NCI-H1436 treated with DMSO at 0.1 percent for 48 hours (cell line): ENCODE data around the gene KCTD7.
"Not testable (repeated sequence)": the region's sequence is repeated elsewhere in the genome, so short reads cannot be mapped to it uniquely, and the experiment has no call there.

Source experiments
- DNase-seq: peaks from one replicate; lab custom pipeline; 2025; lab: John Stamatoyannopoulos, UW

KCTD7 gene

GRCh38 chr7:66654275-66655112, 25.8 kb downstream of the KCTD7 start:
- DNase-seq, result peak; percentile 79

DNA sequence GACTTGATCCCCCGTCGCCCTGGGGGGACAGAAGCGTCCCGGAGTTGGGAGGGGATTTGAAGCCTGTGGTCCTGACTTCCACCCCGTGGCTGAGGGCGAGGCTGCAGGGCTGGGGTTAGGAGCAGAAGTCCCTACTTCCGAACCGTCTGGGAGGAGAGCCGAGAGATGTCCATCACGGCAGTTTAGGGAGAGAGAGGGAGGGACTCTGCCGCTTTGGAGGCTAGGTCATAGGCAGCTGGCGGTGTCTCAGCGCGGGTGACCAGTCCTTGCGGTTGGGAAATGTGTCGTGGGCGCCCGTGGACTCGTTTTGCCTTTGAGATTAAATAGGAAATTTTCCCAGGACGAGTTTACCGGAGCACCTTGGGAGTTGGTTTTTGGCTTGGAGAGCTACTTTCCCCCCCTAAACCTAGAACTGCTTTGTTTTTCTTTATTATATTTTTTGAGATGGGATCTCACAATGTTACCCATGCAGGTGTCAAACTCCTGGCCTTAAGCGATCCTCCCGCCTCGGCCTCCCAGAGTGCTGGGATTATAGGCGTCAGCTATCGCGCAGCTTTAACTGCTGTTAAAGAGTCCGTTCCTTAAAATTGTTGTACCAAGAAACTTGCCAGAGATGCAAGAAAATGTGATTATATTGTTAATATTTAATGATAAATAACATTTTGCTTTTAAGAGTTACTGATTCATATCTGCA, 26.6 kb downstream of the KCTD7 start:
- not testable (repeated sequence) for DNase-seq

GRCh38 chr7:66655826-66656485, 27.3 kb downstream of the KCTD7 start:
- not testable (repeated sequence) for DNase-seq

GRCh38 chr7:66657798-66658197, 29.1 kb downstream of the KCTD7 start:
- no peak for DNase-seq

GRCh38 chr7:66662646-66663264, 34.1 kb downstream of the KCTD7 start:
- DNase-seq, result no peak

DNA sequence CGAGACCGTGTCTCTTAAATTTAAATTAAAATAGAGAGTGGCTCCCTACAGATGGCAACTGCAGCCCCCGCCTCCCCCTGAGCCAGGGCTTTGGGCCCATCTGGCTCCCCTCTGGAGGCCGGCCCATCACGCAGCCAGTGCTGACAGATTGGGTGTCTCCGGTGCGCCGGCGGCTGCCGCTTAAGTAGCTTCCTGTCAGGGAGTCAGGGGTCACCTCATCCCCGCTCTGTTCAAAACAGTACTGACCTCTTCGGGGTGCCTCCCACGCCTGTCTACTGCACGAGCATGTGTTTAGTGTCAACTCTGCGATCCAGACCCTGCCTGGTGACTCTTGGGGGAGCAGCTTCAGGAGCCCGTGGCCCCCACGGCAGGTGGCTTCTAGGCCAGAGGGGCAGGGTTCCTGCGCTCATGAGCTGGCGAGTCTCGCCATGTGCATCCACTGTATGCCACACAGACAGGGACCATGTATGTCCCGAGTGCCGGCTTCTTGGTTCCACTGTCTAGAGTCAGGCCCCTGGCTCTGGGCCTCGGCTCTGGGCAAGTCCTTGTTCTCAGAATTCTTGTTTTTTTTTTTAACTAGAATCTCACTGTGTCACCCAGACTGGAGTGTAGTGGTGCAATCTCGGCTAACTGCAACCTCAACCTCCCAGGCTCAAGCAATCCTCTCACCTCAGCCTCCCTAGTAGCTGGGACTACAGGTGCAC, 36.1 kb downstream of the KCTD7 start:
- DNase-seq, result no peak

DNA sequence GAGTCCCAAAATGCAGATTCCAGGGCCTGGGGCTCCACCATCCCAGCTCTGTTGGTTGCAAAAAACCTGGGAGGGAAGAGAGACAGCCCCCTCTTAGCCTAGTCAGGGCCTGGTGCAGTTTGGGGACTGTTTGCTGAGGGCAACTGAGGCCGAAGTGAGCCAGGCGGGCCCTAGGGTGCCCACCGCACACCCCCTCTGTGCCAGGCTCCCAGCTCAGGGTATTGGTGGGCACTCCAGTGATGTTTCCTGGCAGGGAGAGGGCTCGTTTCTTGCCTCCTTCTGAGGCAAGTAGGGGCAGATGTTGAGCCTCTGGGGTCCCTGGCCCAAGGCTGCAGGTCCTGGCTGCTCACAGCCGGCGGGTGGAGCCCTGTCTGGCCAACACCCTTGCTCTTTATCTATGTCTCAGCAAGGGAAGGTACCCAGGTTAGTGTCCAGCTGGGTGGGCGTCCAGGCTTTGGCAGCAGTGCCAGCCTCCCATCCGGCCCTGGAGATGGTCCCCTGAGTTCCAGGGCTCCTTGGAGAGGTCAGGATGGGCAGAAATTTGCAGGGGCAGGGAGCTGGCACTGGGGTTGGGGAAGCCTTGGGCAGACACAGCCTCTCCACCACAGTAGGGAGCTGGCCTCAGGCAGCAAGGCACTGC, 37.8 kb downstream of the KCTD7 start:
- no peak for DNase-seq

DNA sequence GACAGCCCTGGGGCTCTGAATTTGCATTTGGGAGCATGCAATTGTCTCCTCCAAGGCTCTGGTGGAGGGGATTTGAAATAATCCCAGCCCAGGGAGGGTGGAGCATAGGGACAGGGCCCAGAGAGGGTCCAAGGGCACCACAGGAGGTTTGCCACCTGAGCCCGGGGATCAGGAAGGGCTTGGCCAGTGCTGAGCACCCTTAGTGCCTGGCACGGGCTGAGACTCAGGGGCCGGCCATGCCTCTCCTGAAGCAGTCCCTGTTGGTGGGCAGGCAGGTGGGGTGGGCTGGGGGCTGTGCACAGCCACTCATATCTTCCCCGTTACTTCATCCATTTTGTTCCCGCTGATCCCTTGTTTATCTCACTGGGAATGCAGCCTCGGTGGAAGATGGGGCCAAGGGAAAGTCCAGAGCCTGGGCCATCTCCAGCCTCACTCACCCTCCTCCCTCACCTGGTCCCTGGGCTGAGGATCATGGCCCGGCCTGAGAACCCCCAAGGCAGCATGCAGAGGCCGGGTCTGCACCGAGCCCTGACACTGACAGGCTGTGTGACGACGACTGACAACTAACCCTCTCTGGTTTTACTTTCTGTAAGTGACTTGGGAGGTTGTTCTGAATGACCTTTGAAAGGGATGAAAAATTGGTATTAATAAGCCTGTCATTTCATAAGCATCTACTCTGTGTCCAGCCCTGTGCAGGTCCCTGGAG, 38.5 kb downstream of the KCTD7 start:
- no peak for DNase-seq

GRCh38 chr7:66668112-66668511, 39.4 kb downstream of the KCTD7 start:
- DNase-seq, result no peak

- no peak for DNase-seq
Measured at GRCh38 chr7:66668677-66669076, 40.0 kb downstream of the KCTD7 start.

DNA sequence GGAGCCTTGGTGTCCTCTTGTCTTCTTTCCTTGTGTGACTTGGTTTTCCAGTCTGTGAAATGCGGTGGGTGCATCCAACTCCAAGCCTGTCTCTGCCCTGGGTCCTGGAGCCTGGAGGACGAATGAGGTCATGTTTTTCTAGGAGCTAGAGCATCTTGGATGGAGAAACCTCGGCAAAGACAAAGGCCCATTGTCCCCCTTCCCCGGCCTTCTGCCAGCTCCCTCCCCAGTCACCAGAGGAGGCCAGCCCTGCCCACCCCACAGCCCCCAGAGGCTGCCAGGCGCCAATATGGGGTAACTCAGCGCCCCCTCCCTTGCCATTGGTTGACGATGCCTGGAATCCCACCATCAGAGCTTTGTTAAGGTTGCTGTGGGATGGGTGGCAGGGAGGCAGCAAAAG, 40.4 kb downstream of the KCTD7 start:
- DNase-seq, result no peak

DNA sequence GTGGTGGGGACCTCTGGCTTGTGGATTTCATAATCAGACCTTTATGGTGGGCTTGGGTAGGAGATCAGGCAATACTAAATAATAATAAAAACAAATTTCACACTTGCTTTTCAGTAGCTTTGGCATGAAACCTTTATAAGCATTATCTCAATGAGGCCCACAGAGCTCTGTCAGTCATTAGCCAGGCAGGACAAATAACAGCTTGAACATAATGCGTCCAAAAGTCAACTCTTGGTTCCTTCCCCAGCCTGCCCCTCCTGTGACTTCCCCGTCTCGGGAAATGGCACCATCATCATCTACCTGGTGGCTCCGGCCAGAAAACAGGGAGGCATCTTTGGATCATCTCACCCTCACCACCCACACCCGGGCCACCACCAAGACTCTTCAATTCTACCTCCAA, 40.8 kb downstream of the KCTD7 start:
- no peak for DNase-seq

DNA sequence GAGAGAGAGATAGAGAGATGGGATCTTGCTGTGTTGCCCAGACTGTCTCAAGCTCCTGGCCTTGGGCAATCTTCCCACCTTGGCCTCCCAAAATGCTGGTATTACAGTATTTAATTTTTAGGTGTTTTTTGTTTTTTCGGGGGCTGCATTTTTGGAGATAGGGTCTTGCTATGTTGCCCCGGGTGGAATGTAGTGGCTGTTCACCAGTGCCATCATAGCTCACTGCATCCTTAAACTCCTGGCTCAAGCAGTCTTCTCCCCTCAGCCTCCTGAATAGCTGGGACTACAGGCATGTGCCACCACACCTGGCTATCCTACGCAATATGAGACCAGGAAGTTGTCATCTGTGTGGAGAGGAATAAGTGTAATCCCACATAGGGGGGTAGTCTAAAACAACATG, 42.4 kb downstream of the KCTD7 start:
- DNase-seq, result no peak

- not testable (repeated sequence) for DNase-seq
Measured at GRCh38 chr7:66671486-66671885, 42.8 kb downstream of the KCTD7 start.

- DNase-seq, result not testable (repeated sequence)
Measured at GRCh38 chr7:66672432-66673123, 43.9 kb downstream of the KCTD7 start.

- not testable (repeated sequence) for DNase-seq
Measured at GRCh38 chr7:66673124-66673640, 44.5 kb downstream of the KCTD7 start.

- no peak for DNase-seq
Measured at GRCh38 chr7:66679633-66680244, 51.1 kb downstream of the KCTD7 start.

DNA sequence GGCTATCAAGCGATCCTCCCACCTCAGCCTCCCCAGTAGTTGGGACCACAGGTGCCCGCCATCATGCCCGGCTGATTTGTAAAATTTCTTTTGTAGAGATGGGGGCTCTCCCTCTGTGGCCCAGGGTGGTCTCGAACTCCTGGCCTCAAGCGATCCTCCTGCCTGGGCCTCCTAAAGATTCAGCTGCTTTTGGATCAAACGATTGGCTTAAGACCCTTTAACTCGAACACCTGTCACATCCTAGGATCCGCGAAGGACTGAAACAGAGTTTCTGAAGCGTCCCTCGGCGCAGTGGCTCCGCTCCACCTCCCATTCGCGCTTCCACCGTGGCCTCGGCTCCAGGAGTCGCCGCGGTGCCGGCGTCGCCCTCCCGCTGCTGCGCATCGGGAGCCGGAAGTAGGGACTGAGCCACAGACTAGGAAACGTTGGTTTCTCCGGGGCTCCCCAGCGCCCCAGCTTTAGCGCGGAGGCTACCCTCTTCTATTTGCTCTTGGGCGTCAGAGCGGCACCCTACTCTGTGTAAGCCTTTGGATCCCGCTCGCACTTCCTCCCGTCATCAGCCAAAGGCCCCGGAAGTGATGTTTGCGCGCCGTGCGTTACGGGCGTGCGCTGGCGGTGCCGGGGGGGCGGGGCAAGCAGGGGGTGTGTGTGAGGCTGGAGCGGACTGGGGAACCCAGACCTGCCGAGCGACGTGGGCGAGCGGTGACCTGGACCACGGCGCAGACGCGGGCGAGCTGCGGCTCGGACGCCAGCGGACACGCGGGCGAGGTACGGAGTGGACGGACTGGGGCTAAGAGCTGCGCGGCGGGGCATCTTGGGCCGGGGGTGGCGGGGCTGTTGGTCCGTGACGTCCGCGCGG, 53.0 kb downstream of the KCTD7 start:
- DNase-seq, result peak; percentile 27
